ENCODE measurements around the gene CTDNEP1.

CTDNEP1 gene

DNA sequence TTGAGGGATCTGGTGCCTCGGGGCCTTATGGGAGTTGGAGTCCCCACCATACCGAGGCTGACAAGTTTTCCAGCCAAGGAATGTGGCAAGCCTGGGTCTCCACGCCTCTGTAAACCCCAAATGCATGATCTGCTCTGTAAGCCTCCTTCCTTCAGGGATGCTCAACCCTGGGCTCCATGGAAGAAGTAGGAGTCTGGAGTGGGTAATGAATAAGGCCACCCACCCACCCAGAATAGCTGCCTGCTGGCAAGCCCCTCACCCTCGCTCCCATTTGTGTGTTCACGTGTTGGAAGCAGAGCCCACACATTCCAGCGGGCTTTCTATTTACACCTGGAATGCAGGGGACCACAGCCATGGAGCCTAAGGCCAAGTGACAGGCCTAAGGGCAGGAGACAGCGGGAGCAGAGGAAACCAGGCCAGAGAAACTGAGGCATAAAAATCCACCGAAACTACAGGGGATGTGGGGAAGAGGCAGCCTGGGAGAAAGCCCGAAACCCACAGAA, 36.3 kb downstream of the CTDNEP1 start:
- no peak for DNase-seq (ENCODE audit: low read depth)

DNA sequence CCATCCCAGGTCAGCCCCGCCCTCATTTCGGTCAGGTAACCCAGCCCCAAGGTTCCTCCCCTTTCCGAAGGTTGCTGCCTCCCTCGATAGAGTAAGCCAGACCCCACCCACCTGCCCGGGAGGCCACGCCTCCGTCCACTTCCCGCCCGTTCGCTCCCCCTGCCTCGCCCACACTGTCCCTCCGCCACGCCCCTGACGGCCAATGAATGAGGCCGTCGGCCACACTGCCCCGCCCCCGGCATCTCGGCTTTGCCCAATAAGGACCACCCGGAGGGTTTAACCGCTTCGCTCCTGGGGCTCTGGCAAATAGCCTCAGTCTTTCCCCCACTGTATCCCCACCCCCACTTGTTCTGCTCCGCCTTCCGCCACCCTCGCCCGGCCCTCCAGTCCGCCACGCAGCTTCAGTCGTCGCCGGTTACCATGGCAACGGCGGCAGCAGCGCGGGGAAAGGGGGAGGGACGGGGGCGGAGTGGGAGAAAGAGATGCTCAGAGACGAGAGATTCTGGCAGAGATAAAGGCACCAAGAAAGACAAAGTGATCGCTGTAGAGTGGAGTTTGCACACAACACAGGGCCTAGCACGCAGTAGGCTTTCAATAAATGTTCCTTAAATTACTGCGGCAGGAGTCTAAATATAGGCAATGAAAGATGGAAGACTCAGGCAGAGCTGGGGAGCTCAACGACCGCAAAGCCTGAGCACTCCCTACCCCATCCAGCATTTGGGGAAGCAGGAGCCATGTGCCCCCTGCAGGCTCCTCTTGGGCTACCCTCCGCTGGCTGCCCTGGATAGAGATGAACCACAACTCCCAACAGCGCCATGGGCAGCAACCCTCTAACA, 37.0 kb downstream of the CTDNEP1 start:
- DNase-seq (ENCODE audit: low read depth), result peak; percentile 99

DNA sequence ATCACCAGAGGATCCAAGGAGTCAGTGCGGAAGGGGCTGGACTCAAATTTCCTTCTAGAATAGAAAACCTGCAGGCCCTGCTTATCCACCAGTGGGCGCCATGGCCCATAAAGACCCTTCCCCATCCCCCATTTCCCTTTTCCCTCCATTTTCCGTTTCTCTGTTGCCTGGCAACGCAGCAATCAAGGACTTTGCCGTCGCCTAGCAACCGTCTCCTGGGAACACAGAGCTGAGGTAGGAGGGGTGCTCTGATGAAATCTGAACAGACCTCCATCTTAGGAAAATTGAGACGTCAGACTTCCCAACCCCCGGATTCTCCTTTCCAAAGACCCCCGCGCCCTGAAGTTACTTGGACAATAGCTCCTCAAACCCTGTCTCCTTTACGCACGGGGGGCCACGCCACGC, 37.6 kb downstream of the CTDNEP1 start:
- DNase-seq (ENCODE audit: low read depth), result no peak

DNA sequence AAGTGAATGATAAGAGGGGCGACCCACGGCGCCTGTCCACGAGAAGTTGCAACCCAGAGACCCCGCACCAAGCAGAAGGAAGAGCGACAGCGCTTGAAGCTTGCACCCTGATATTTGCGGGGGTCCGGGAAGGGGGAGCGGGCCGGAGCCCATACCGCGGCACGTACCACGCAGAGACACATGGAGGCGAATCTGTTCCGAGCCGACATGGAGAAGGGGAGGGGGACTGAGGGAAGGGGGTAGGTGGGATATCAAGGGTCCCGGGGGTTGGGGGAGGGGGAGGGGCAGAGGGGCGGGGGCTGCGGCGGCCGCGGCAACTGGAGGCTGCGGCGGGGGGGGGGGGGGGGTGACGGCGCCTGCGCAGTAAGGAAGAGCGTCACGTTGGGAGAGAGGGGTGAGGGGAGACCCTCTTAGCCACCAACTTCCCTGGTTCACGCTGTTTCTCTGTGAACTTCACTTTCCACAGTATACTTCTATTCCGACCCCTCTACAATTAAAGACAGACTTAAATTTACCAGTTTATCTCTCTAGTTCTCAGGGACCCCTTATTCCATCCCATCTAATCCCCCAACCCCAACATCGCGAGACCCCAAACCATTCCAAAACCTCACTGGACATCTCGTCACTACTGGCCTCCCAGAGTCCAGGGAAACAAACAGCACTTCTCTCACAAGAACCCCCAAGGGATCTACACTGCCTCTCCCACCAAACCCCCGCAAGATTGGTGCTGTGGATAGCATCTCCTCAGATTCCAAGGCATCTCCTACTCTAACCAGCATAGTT, 39.9 kb downstream of the CTDNEP1 start:
- DNase-seq (ENCODE audit: low read depth), result no peak

DNA sequence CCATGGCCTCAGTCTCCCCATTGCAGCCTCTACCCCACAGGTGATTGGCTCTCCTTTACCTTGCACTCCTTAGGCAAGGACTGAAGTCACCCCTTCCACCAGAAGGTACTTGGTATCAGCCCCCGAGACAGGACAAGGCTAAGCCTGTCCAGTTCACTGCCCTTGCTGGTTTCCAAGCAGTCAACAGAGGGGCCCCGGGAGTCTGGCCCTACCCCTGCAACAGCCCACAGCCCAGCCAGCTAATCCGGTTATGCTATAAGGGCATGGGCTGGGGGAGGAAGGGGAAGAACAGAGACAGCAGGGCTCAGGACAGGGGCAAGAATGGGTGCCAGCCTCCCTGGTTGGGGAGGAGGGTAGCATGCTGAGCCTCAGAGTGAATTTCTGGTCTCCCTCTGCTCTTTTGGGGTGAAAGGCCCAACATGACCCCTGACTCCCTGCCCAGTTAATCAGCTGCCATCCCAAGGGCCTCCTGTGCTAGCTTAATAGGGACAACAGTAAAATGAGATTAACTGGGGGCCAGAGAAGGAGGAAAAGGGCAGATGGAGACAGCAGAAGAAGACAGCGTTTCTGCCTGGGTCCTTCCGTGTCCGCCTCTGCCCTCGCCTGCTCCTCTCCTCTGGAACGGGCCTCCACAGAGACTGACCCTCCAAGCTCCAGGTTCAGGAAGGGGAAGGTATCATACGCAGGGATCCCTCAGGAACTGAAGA, 42.6 kb downstream of the CTDNEP1 start:
- DNase-seq (ENCODE audit: low read depth), result no peak

DNA sequence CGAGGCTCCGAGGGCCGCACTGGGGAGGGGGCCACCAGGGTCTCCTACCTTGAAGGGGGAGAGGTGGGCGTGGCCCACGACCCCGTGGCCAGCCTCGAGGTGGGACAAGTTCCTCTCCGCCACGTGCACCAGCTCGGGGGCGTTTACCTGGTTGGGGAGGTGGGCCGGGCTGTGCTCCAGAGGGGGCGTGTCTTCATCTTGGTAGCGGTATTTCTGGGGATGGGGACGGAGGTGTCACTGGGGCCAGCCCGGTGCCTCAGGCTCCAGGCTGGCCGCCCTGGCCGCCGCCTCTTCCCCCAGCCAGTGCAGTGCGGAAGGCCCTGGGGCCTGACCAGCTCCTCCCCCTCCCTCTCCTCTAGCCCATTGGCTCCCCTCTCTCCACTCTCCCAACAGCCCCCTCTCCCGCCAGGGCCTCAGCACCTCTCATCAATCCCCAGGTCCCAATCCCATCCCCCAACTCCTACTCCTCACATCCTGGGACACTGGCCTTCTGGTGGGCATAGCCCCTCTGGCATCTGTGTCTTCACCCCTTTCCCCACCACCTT, 43.4 kb downstream of the CTDNEP1 start:
- no peak for DNase-seq (ENCODE audit: low read depth)

DNA sequence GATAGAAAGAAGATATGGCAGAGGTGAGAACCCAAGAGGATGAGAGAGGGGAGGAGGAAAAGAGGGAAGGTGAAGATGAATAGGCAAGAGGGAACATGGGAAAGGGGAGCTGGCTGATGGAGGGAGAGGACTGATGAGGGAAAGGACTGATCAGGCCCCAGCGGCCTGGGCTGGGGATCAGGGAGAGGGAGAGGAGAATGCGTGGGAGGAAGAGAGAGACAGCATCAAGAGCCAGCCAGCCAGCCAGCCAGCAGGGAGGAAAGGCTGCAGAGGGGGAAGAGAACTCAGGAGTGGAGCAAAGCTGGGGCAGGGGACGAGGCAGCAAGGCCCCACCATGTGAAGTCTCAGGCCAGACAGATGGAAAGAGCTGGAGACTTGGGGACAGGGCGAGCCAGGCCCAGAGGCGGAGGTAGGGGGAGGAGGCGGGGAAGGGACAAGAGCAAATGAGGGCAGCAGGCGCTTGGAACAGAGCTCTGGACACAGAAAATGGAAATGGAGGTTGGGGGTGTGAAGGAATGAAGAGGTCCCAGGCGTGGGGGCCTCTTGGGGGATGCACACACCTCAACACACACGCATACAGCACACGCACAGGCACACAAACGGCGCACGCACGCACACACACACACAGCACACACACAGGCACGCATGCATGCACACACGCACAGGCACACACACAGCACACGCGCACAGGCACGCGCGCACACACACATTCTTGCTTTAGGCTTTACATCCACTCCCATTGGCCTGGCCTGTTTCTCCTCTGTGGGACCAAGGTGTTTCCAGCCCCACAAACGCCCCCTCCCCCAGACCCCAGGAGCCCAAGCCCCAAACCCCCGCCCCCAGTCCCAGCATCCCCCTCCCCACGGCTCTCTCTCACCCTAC, 44.2 kb downstream of the CTDNEP1 start:
- no peak for DNase-seq (ENCODE audit: low read depth)

DNA sequence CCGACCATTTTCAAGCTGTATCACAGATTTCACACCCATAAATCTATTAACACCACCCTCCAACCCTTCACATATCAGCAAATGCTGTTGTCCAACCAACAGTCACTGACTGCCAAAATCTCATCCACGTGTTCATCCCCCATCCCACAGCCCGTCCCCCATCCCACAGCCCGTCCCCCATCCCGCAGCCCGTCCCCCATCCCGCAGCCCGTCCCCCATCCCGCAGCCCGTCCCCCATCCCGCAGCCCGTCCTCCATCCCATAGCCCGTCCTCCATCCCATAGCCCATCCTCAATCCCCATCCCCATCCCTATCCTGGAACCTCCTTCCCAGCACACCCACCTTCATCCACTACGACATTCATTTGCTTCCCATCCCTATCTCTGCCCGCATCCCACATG, 46.0 kb downstream of the CTDNEP1 start:
- no peak for DNase-seq (ENCODE audit: low read depth)

DNA sequence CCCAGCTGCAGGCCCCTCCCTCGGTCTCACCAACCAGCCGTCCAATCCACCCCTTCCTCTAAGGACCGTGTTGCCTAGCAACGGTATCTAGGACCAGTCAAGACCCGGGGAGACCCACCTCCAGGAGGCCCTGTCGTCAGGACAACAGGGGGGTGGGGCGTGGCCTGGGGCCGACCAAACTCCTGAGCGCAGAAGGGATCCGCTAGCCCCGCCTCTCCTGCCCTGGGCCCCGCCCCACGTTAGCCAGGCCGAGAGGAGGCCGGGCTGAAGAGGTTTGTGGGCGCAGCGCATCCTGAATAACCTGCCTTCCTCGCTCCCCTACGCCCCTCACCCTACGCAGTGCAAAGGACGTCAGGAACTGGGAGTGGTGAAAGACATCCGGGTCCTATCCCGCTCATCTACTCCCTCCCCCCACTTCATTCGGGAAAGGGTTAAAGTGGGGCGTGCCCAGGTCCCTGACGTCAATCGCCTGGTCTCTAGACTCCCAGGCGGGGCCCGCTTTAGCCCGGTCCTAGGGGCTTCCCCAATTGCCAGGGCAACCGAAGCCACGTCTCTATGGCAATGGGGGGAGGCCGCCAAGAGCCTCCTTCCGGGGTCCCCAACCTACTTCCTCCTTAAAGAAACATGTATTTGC, 46.6 kb downstream of the CTDNEP1 start:
- peak; percentile 91 for DNase-seq (ENCODE audit: low read depth)

DNA sequence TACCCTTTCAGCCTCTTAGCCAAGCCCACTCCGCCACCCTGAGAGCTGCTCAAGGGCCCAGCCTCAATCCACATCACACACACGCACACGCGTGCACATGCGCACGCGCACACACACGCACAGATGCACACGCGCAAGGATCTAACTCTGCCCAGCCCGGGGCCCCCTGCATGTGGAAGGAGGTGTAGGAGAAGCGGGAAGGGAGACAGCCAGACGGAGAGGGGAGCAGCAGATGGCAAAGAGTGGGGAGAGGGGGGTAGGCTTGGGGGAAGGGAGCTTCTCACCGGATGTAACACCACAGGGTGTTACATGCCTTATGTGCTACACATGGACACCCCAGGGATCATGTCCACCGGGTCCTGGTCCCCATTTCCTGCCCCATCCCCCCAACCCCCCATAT, 47.2 kb downstream of the CTDNEP1 start:
- DNase-seq (ENCODE audit: low read depth), result no peak

DNA sequence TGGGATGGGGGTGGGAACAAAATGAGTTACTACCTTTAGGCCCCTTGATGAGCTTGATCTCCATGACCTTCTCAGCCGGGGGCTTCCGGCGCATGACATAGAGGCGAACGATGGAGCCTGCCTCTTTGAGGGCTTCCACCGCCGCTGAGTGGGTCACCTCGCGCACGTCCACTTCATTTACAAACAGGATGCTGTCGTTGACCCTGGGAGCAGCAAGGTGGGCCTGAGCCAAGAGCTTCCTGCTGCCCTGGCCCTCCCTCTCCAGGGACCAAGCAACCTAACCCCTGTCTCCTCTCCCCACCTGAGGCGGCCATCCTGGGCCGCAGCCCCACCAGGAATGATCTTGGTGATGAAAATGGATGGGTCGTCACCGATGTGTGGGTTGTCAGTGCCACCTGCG, 48.1 kb downstream of the CTDNEP1 start:
- no peak for DNase-seq (ENCODE audit: low read depth)

DNA sequence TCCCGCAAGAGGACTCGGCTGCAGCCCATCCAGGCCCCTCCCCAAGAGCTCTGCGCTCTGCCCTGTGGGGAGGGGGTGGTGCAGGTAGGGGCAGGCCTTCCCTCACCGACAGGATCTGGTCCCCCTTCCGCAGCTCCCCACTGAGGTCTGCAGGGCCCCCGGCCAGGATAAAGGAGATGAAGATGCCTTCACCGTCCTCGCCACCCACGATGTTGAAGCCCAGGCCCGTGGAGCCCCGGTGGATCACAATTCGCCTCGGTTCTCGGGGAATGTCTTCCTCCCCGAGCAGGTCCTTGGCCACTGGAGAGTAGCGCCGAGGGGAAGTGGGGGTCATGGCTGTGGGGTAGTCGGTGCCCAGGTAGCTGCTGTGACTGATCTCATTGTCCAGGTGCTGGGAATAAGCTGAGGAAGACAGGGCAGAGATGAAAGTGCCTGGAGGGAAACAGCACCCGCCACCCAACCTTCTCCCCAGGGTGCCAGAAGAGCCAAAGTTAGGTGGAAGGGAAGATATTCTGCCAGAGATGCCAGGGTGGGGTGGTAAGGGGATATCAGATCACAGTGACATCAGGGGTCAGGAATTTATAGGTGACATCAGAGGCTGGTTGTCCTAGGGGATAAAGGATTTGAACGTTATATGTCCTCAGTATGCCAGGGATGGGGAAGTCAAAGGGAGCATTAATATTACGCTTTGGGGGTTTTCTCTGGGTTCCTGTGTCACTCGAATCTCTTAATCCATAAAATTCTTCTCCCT, 54.7 kb downstream of the CTDNEP1 start:
- DNase-seq (ENCODE audit: low read depth), result no peak

DNA sequence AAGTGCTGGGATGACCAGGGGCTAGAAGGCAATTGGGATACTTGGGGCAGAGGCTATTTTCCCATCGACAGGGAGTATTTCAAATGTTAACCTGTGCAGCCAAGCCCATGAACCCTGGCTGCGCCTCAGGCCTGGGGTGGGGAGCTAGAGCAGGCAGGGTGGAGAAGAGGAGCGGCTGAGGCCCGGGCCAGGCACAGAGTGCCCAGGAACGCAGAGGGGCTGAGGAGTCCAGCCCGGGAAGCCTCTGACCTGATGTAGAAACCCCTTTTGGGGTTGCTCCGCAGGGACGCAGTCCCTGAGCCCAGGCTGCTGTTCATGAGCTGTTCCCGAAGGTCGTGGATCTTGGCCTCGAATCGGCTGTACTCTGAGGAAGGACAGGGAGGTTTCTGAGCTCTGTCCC, 55.6 kb downstream of the CTDNEP1 start:
- no peak for DNase-seq (ENCODE audit: low read depth)

All from stimulated activated CD8-positive, alpha-beta memory T cell treated with anti-CD3 and anti-CD28 coated beads, Interleukin-15, amount 100 ng/mL, for 1 hour (primary cell).